ENCODE measurements around the gene CARMIL3. TPM values are rescaled to one million over a fixed set of nuclear protein-coding genes. Genes with fewer than 3 reads are reported as not detected.
A peak's percentile ranks its signal among the peaks of the same experiment; 100 is the strongest.

CARMIL3 gene
- total RNA-seq, 4 donors from 2014 or later, result 0.42 to 0.60 (median 0.44) TPM; not detected in 1

GRCh38 chr14:24081739-24082211, 30.0 kb downstream of the CARMIL3 start:
- peak overlapping the region in 2 of 4 donors; percentile 53 to 82 for H3K27ac ChIP-seq
- H3K9me3 ChIP-seq, result no peaks in the 10 kb centered on the region
- no peaks in the 10 kb centered on the region for H3K36me3 ChIP-seq

GRCh38 chr14:24082411-24083080, 30.7 kb downstream of the CARMIL3 start:
- WGBS, 2 donors, result 79 to 95% methylated on average over 5 of the region's 5 CpGs
- Histone ChIP-seq H3K9me3 (no peaks in the 10 kb centered on the region), H3K4me3 (no peak overlapping the region), H3K36me3 (no peaks in the 10 kb centered on the region), H3K27ac (no peak overlapping the region), H3K27me3 (peaks cover 0 to 38% of the 10 kb centered on the region in 2 donors), H3K4me1 (peaks cover 0 to 14% (median 3%) of the 10 kb centered on the region in 4 donors)
- no peak for TF ChIP-seq EP300 (IDR thresholded peaks at IDR 0.05)
- TF ChIP-seq POLR2A (IDR thresholded peaks at IDR 0.05), result no peak
- TF ChIP-seq CTCF (IDR thresholded peaks at IDR 0.05), result no peak
- DNase-seq (ENCODE audit: low spot score in 2 of 2), result no peak

More at GRCh38 chr14:24081739-24082211, 30.0 kb downstream of the CARMIL3 start:
- Histone ChIP-seq H3K27me3 (peaks cover 0 to 40% of the 10 kb centered on the region in 2 donors), H3K4me3 (peak overlapping the region; percentile 32 to 67 (median 50)), H3K4me1 (peaks cover 0 to 14% (median 3%) of the 10 kb centered on the region in 4 donors)
- 30 to 44% methylated on average over 20 to 23 of the region's 26 CpGs for WGBS, 2 donors
- no peak for DNase-seq (ENCODE audit: low spot score in 2 of 2)
- TF ChIP-seq EP300 (IDR thresholded peaks at IDR 0.05) (no peak), CTCF (IDR thresholded peaks at IDR 0.05) (no peak), POLR2A (IDR thresholded peaks at IDR 0.05) (no peak)

GRCh38 chr14:24083462-24083861, 31.7 kb downstream of the CARMIL3 start:
- no peaks in the 10 kb centered on the region for H3K36me3 ChIP-seq
- TF ChIP-seq EP300 (IDR thresholded peaks at IDR 0.05) (no peak), CTCF (IDR thresholded peaks at IDR 0.05) (no peak), POLR2A (IDR thresholded peaks at IDR 0.05) (no peak)
- H3K27me3 ChIP-seq, result peaks cover 0 to 32% of the 10 kb centered on the region in 2 donors
- WGBS, 2 donors, result 87% methylated on average over 3 of the region's 3 CpGs
- H3K27ac ChIP-seq, result no peak overlapping the region
- H3K4me3 ChIP-seq, result no peak overlapping the region
- DNase-seq (ENCODE audit: low spot score in 2 of 2), result no peak
- peaks cover 0 to 14% (median 3%) of the 10 kb centered on the region in 4 donors for H3K4me1 ChIP-seq
- H3K9me3 ChIP-seq, result no peaks in the 10 kb centered on the region

GRCh38 chr14:24084440-24084839, 32.6 kb downstream of the CARMIL3 start:
- TF ChIP-seq POLR2A (IDR thresholded peaks at IDR 0.05), result no peak
- no peak for TF ChIP-seq CTCF (IDR thresholded peaks at IDR 0.05)
- no peak overlapping the region for H3K4me3 ChIP-seq
- DNase-seq (ENCODE audit: low spot score in 2 of 2), result no peak
- no peak overlapping the region for H3K27ac ChIP-seq
- H3K9me3 ChIP-seq, result no peaks in the 10 kb centered on the region
- 75 to 84% methylated on average over 2 of the region's 2 CpGs for WGBS, 2 donors
- H3K27me3 ChIP-seq, result peaks cover 0 to 22% of the 10 kb centered on the region in 2 donors
- H3K4me1 ChIP-seq, result peaks cover 0 to 14% (median 3%) of the 10 kb centered on the region in 4 donors
- H3K36me3 ChIP-seq, result no peaks in the 10 kb centered on the region

GRCh38 chr14:24085215-24085614, 33.4 kb downstream of the CARMIL3 start:
- Histone ChIP-seq H3K27ac (no peak overlapping the region), H3K27me3 (peaks cover 0 to 15% of the 10 kb centered on the region in 2 donors), H3K4me1 (peaks cover 0 to 14% (median 3%) of the 10 kb centered on the region in 4 donors), H3K9me3 (no peaks in the 10 kb centered on the region), H3K4me3 (no peak overlapping the region), H3K36me3 (no peaks in the 10 kb centered on the region)
- DNase-seq (ENCODE audit: low spot score in 2 of 2), result no peak
- TF ChIP-seq POLR2A (IDR thresholded peaks at IDR 0.05), result no peak
- TF ChIP-seq EP300 (IDR thresholded peaks at IDR 0.05), result no peak
- TF ChIP-seq CTCF (IDR thresholded peaks at IDR 0.05), result no peak
- 86 to 94% methylated on average over 3 of the region's 3 CpGs for WGBS, 2 donors
